Stimulated activated CD8-positive, alpha-beta memory T cell treated with anti-CD3 and anti-CD28 coated beads, Interleukin-4, amount 100 ng/mL, for 24 hours (primary cell): ENCODE measurements around the gene FZD4.

ENCODE experiments used
- DNase-seq: peaks from one replicate; pipeline ENCODE4 v3.0.0-alpha.2; 2020; ENCODE audit warnings: low read depth

FZD4 gene

GRCh38 chr11:86906198-86906597, 49.0 kb downstream of the FZD4 start:
- no peak for DNase-seq

GRCh38 chr11:86905252-86905651, 49.9 kb downstream of the FZD4 start:
- DNase-seq: no peak

- DNase-seq: no peak
Measured at GRCh38 chr11:86904001-86904400, 51.2 kb downstream of the FZD4 start.

GRCh38 chr11:86902345-86902744, 52.9 kb downstream of the FZD4 start:
- no peak for DNase-seq

GRCh38 chr11:86901599-86901998, 53.6 kb downstream of the FZD4 start:
- DNase-seq: no peak

GRCh38 chr11:86900162-86900561, 55.0 kb downstream of the FZD4 start:
- no peak for DNase-seq

- DNase-seq: no peak
Measured at GRCh38 chr11:86898689-86899088, 56.5 kb downstream of the FZD4 start.

- no peak for DNase-seq
Measured at GRCh38 chr11:86896441-86896841, 58.8 kb downstream of the FZD4 start.
